Hematopoietic multipotent progenitor cell treated with erythropoietin and hydrocortisone succinate and interleukin-3 and kit ligand, for 4 days (in vitro differentiated cells): ENCODE results near the gene MRPS26.
A peak's percentile ranks its signal among the peaks of the same experiment; 100 is the strongest.

Experiments
- DNase-seq: peaks from one replicate; pipeline ENCODE4 v3.0.0-alpha.2; 2015

Gene MRPS26

DNA sequence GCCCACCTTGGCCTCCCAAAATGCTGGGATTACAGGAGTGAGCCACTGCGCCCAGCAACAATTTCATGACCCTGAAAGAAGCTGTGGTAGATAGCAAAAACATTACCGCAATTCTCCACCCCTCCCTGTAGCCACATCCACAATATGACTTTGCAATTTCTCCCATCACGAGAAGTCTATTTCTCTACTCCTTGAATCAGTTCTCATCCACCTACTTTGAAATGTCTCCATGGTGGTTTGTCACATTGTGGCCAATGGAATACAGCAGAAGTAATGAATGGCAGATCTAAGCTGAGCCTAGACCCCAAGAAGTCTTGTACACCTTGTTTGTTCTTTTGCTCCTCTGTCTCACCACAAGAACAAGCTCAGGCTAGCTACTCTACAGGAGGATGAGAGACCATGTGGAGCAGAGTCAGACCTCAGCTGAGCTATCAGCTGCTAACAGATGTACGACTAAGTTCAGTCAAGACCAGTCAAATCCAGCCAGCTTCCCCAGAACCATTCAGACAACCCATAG is 31.8 kb downstream of the MRPS26 start:
- peak; percentile 91 for DNase-seq

DNA sequence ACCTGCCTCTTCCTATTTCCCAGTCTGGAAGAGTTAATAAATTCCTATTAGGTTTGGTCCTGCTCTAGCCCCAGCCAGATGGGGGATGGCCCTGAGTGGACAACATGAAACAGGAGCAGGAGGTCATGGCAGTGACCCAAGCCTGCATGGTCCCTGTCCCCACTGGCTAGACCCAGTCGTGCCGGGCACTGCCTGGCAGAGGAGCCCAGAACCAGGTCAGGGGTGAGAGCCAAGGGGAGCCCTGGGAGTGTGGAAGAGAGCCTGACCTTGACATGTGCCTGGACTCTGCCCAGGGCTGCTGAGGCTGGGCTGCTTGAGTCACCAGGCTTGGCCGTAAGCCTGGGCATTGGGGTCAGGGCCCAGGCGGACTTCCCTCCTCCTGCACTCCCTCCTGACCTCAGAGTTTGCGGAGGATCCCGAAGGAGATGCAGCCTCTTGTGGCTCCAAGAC is 35.1 kb downstream of the MRPS26 start:
- DNase-seq = no peak

- no peak for DNase-seq
Observed at GRCh38 chr20:3081641-3082040, 35.8 kb downstream of the MRPS26 start.

DNA sequence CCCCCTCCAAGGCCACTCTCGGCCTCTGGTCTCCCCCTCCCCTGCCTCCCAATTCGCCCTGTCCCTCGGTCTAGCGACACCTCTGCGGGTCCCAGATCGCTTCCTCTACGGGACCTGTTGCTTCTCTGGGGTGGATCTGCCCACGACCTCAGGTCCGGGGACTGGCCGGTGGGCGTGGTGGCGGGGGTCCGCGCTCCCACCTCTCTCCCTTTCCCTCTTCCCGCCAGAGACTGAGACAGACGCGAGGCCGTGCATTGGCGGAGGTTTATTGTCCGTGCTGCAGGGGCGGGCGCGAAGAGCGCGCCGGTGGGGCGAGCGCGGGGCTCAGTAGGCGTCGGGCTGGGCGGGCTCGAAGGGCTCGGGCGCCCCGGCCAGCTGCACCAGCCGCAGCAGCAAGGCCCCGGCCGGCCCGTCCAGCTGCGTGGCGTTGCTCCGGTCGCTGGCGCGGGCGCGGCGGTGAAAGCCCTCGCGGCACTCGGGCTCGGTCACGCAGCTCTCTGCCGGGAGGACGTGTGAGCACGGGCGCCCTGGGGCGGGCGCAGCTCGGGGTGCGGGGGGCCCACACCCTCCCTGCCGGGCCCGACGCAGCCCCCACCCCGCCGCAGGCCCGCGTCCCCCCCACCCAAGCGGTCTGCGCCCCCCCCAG is 36.6 kb downstream of the MRPS26 start:
- DNase-seq = no peak

DNA sequence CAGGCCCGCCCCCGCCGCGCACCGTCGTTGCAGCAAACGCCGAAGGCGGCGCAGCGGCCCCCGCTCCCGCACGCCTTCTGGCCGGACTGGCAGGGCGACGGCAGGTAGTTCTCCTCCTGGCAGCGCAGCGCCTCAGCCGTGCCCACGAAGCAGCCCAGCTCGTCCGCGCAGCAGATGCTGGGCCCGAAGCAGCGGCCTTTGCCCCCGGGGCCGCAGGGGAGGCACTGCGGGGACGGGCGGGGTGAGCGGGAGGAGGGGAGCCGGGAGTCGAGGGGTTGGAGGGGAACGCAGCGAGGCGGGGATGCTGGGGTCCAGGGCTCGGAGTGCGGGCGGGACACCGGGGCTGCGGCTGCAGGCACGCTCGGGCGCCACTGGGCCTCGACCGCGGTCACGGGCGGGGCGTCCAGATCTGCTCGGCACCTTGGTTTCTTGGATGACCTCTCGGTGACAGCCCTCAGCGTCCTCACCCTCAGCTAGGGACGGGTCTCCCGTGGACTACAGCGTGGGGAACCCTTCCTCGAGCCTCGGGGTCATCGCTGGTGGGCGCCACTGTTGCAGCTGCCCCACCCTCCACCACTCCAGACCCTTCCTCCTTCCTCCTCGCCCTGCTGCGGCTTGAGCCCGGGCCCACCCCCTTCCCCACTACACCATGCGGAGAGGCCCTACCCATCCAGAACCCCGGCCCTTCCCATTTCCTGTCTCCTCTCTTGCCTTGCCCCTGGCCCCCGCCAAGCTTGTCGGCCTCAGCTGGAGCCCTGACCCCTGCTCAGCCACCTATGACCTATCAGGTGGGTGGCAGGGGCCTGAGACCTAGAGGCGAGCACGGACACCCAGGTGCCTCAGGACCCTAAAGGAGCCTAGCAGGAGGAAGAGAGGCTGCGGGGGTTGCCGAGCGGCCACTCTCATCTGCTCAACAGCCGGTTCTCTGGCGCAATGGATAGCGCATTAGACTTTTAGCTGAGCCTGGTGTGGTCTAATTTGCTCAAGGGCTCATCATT is 37.4 kb downstream of the MRPS26 start:
- DNase-seq = peak; percentile 55

- no peak for DNase-seq
Observed at GRCh38 chr20:3084283-3084985, 38.6 kb downstream of the MRPS26 start, which contains the start of gene AVP. Gene AVP (minus strand): TSS chr20:3084724. CDS start chr20:3084674, 50 bp downstream.

DNA sequence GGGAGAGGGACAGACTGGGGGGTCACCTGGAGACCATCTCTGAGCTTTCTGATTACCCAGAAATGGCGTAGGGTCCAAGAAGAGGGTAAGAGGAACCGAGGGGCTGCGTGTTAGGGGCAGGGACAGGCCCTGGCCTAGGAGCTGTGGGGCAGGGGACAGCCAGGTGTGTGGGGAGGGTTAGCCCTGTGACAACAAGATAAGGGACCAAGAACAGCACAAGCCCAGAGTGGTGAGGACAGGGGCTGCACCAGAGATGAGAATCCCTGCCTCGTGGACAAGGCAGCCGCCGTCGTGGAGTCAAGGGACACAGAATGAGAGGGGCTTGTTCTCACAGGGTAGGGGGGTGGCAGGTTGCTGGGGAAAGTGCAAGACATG is 39.1 kb downstream of the MRPS26 start:
- no peak for DNase-seq

DNA sequence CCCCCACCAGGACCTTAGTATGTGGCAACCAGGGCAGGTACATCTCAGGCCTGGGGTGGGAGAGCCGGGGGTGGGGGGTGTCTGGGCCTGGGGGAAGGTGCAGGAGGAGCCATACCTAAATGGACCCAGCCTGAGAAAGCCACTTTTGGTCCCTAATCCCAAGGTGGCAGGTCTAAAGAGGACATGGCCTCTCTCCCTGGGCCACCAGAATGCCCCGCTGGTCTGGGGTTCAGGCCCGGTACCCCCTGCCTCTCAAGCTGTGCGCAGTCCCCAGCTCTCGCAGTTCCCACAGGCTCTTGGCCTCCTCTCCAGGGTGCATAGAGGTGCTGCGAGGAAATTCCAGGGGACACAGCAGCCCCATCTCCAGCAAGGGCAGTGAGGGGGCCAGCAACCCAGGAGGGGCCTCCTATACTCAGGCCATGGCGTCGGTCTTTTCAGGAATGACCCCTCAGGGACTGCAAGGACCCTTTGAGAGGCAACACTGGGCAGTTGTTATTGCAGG is 39.8 kb downstream of the MRPS26 start:
- DNase-seq = no peak

DNA sequence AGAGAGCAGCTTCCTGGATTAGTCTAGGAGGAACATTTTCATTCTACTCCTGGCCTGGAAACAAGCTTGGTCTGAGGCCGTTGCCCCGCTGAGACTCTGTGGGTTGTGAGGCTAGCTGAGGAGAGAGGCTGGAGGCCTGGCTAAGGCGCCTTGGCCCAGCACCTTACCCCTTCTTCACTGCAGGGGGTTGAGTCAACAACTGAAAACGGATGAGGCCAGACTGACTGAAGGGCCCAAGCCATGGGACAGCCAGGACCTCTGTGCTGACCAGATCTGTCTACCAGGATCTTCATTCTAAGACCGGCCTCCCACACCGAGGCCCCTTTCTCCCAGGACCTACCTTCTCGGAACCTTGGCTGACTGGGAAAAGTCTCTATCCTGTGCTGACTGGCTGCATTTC is 42.2 kb downstream of the MRPS26 start:
- DNase-seq = no peak

GRCh38 chr20:3090565-3090964 is 44.7 kb downstream of the MRPS26 start:
- DNase-seq = peak; percentile 92

DNA sequence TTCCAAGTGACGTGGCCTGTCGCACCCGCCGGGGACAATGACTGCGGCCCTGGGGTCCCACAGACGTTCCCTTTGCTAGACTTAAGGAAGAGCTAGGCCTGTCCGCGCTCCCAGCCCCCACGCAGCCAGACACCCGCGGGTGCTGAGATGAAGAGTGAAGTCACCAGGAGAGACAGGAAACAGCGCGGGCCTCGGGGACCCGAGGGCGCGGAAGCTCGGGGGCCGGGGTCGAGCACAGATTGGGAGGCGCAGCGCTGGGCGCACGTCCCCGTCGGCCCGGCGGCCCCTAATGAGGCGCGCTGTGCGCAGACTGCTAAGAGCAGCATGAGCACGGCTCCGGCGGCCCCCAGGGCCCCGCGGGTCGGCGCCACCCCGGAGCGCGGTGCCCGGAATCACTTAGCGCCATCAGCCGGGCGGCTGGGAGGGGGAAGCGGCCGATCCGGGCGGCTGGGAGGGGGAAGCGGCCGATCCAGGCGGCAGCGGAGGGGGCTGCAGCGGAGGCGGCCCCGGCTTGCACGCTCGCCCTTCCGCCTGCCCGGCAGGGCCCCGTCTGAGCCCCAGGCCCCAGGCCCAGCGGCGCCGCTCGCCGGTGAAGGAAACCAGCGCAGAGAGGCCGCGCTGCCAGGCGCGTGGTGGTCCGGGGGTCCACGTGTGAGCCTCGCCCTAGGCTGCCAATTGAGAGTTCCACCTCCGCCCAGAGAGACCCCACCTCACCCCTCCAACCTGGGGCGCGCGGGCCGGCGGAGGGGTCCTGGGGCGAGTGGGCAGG is 46.9 kb downstream of the MRPS26 start:
- peak; percentile 71 for DNase-seq

DNA sequence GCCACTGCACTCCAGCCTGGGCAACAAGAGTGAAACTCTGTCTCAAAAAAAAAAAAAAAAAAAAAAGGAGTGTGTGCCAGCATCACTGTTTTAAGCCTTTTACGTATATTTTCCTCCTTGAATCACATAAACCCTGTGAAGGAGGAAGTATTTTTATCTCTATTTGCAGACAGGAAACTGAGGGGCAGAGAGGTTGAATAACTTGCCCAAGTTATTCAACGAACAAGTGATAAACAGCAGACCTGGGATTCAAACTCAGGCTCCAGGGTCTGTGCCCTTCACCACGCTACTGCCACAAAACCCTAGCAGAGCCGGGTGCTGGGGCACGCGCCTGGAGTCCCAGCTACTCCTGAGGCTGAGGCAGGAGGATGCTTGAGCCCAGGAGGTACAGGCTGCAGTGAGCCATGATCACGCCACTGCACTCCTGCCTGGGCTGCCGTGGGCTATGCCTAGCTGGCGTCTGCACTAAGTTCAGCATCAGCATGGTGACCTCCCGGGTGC is 48.1 kb downstream of the MRPS26 start:
- peak; percentile 96 for DNase-seq

DNA sequence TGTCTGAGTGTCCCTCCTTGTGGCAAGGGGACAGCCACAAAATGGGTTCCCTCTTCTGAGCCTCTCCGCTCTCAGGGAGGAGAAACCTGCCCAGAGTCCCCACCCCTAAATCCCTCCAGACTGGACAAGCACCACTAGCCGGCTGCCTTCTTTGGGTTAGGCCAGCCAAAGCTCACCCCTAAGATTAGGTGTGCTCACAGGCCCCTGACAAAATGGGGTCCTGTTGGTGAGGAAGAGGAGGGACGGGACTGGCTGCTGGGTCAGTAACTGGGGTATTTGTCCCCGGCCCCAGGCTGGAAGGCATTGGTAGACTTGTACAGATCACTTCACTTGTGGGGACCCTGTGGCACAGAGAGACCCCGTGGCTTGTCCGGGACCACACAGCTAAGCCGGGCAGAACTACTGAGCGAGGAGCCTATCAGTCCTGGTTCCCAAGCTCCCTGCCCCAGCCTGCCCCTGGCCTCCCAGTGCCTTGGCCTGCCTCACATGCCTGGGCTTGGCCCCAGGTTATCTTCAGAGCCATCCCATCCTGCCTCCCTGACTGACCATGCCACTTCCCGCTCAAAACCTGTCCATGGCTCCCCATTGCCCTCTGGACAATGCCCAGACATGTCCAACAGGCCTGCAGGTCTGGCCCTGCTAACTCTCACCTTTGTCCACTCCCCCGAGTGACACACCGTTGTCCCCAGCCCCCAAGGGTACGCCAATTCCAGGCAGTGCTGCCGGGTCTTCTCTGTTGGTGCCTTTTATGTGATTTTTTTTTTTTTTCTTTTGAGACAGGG is 49.2 kb downstream of the MRPS26 start:
- DNase-seq = no peak
